Ureter (tissue), 1 donor: Measurements from ENCODE around the gene GRIN2C. TPM values are rescaled to one million over a fixed set of nuclear protein-coding genes. Genes with fewer than 3 reads are reported as not detected.
A peak's percentile ranks its signal among the peaks of the same experiment; 100 is the strongest.
"Not testable (repeated sequence)": the region's sequence is repeated elsewhere in the genome, so short reads cannot be mapped to it uniquely, and the experiment has no call there.

Experiments used
- DNase-seq: peaks from one replicate; pipeline ENCODE4 v3.0.0-alpha.2; 2020; ENCODE audit warnings: low spot score
- total RNA-seq: library from RNA; stranded (reverse); gene quantifications from one replicate; pipeline ENCODE4 v1.2.4, GENCODE V29; 2023
- donor health status: DM: yes; HTN: yes; CAD: no.

GRIN2C gene
- total RNA-seq, 1 donor from 2014 or later, result 0.23 TPM

- DNase-seq, result no peak
These were observed 19.6 kb upstream of the GRIN2C start for GRCh38 chr17:74879308-74879707.

- no peak for DNase-seq
These were observed 19.0 kb upstream of the GRIN2C start for GRCh38 chr17:74878658-74879057.

GRCh38 chr17:74877592-74878548 is 18.2 kb upstream of the GRIN2C start:
- DNase-seq, result peak; percentile 75

GRCh38 chr17:74875977-74876593 is 16.4 kb upstream of the GRIN2C start:
- no peak for DNase-seq

- DNase-seq, result no peak
These were observed 15.7 kb upstream of the GRIN2C start for GRCh38 chr17:74875155-74875976.

GRCh38 chr17:74874615-74875037 is 14.9 kb upstream of the GRIN2C start:
- no peak for DNase-seq

GRCh38 chr17:74873874-74874614 is 14.4 kb upstream of the GRIN2C start:
- DNase-seq, result no peak

GRCh38 chr17:74873037-74873873 is 13.6 kb upstream of the GRIN2C start:
- DNase-seq, result peak; percentile 100

- DNase-seq, result no peak
These were observed 12.8 kb upstream of the GRIN2C start, which contains the start of gene FDXR for GRCh38 chr17:74872313-74873036. TSS of gene FDXR (minus strand) at chr17:74872994. CDS start at chr17:74872944, 50 bp downstream.

- DNase-seq, result no peak
These were observed 11.8 kb upstream of the GRIN2C start for GRCh38 chr17:74871356-74872076.

GRCh38 chr17:74870512-74870911 is 10.8 kb upstream of the GRIN2C start:
- no peak for DNase-seq

- DNase-seq, result not testable (repeated sequence)
These were observed 10.3 kb upstream of the GRIN2C start for GRCh38 chr17:74870028-74870427.

GRCh38 chr17:74868908-74869255 is 9.2 kb upstream of the GRIN2C start:
- DNase-seq, result no peak

- DNase-seq, result no peak
These were observed 8.7 kb upstream of the GRIN2C start for GRCh38 chr17:74868251-74868907.

GRCh38 chr17:74866198-74866835 is 6.6 kb upstream of the GRIN2C start:
- DNase-seq, result no peak

GRCh38 chr17:74865504-74866197 is 6.0 kb upstream of the GRIN2C start:
- no peak for DNase-seq

GRCh38 chr17:74864866-74865395 is 5.2 kb upstream of the GRIN2C start:
- DNase-seq, result peak; percentile 80
